GM18951 (cell line): Measurements from ENCODE around the gene PHLDA2.

ENCODE experiments used
- POLR2A ChIP-seq: IDR thresholded peaks from 4 replicates; pipeline ENCODE4 v1.6.1; 2011; ENCODE audit warnings: mild to moderate bottlenecking; ENCODE audit not compliant: insufficient read length, insufficient read depth; ENCODE audit errors: extremely low read depth
- in situ Hi-C: fragments of 300-500 bp; cut with MboI; formaldehyde crosslinking; loops from one replicate; pipeline ENCODE4 v1.12.0; 2022; ENCODE audit warnings: low sequenced_read_pairs, mixed read lengths, inconsistent platforms; ENCODE audit not compliant: unreplicated experiment

The PHLDA2 gene

GRCh38 chr11:2881981-2882375, 47.2 kb downstream of the PHLDA2 start:
- TF ChIP-seq POLR2A = no peak
- in situ Hi-C loops = loop anchor here (25.0 kb wide), 1 partner anchor 445 kb away; the partner anchor contains the start of genes KCNQ1 and TRPM5

GRCh38 chr11:2881076-2881980, 47.9 kb downstream of the PHLDA2 start:
- TF ChIP-seq POLR2A = no peak
- in situ Hi-C loops = loop anchor here (25.0 kb wide), 1 partner anchor 444 kb away; the partner anchor contains the start of genes KCNQ1 and TRPM5

- TF ChIP-seq POLR2A = no peak
- in situ Hi-C loops = loop anchor here (25.0 kb wide), 1 partner anchor 443 kb away; the partner anchor contains the start of genes KCNQ1 and TRPM5
Measured at GRCh38 chr11:2880646-2881045, 48.6 kb downstream of the PHLDA2 start.

- TF ChIP-seq POLR2A = no peak
- in situ Hi-C loops = loop anchor here (25.0 kb wide), 1 partner anchor 441 kb away; the partner anchor contains the start of genes KCNQ1 and TRPM5
Measured at GRCh38 chr11:2878782-2879181, 50.4 kb downstream of the PHLDA2 start.
